ENCODE results near the gene UBAP1L.

- TF ChIP-seq CTCF (IDR thresholded peaks at IDR 0.05; ENCODE audit: low read depth, low read length), result no peak
- TF ChIP-seq EZH2phosphoT487 (IDR thresholded peaks at IDR 0.05; ENCODE audit: low read depth), result no peak
Observed at GRCh38 chr15:65067645-65068402, 47.2 kb downstream of the UBAP1L start, which contains the start of gene RASL12.
